Activated naive CD4-positive, alpha-beta T cell treated with anti-CD3 and anti-CD28 coated beads, Interleukin-2, amount 50 U/mL, for 72 hours (primary cell): ENCODE data around the gene NOC3L. TPM values are rescaled to one million over a fixed set of nuclear protein-coding genes. Genes with fewer than 3 reads are reported as not detected.
"Not testable (repeated sequence)": the region's sequence is repeated elsewhere in the genome, so short reads cannot be mapped to it uniquely, and the experiment has no call there.

Experiments
- ATAC-seq, 2 donors: fragments of 150-1000 bp; cut with Tn5 transposase; 2 replicates each; pipeline ENCODE4 v1.10.0; 2021; ENCODE audit warnings: mild to moderate bottlenecking in 2 of 2, moderate library complexity in 2 of 2
- DNase-seq, 2 donors: peaks; one replicate each; pipeline ENCODE4 v3.0.0; 2021 to 2022; ENCODE audit warnings: low spot score in 2 of 2
- H3K27ac Mint-ChIP-seq, 2 donors: one replicate each; pipeline ENCODE4 v1.8.0; 2022; ENCODE audit warnings: mild to moderate bottlenecking in 2 of 2, mixed read lengths in 2 of 2
- H3K36me3 Mint-ChIP-seq, 2 donors: one replicate each; pipeline ENCODE4 v1.8.0; 2022; ENCODE audit warnings: mixed read lengths in 2 of 2
- H3K9me3 Mint-ChIP-seq, 2 donors: one replicate each; pipeline ENCODE4 v1.8.0; 2022; ENCODE audit warnings: mixed read lengths in 2 of 2
- total RNA-seq, 2 donors: library from RNA; stranded (reverse); gene quantifications; one replicate each; pipeline ENCODE4 v1.2.3, GENCODE V29; 2022

NOC3L gene, protein sequence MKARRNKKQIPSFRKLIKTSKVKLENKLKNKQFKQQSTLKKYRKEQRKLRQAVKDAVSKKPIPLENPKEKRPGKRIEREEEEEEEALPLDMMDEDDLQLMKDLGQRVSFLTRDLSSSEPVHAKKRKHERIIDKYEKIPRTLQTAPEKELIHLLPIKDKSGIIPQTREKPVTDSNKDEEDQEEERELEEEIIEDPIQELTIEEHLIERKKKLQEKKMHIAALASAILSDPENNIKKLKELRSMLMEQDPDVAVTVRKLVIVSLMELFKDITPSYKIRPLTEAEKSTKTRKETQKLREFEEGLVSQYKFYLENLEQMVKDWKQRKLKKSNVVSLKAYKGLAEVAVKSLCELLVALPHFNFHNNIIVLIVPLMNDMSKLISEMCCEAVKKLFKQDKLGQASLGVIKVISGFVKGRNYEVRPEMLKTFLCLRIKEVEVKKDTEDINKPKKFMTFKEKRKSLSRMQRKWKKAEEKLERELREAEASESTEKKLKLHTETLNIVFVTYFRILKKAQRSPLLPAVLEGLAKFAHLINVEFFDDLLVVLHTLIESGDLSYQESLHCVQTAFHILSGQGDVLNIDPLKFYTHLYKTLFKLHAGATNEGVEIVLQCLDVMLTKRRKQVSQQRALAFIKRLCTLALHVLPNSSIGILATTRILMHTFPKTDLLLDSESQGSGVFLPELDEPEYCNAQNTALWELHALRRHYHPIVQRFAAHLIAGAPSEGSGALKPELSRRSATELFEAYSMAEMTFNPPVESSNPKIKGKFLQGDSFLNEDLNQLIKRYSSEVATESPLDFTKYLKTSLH
- 10 to 100 TPM; 27.0 to 44.3 TPM for total RNA-seq

DNA sequence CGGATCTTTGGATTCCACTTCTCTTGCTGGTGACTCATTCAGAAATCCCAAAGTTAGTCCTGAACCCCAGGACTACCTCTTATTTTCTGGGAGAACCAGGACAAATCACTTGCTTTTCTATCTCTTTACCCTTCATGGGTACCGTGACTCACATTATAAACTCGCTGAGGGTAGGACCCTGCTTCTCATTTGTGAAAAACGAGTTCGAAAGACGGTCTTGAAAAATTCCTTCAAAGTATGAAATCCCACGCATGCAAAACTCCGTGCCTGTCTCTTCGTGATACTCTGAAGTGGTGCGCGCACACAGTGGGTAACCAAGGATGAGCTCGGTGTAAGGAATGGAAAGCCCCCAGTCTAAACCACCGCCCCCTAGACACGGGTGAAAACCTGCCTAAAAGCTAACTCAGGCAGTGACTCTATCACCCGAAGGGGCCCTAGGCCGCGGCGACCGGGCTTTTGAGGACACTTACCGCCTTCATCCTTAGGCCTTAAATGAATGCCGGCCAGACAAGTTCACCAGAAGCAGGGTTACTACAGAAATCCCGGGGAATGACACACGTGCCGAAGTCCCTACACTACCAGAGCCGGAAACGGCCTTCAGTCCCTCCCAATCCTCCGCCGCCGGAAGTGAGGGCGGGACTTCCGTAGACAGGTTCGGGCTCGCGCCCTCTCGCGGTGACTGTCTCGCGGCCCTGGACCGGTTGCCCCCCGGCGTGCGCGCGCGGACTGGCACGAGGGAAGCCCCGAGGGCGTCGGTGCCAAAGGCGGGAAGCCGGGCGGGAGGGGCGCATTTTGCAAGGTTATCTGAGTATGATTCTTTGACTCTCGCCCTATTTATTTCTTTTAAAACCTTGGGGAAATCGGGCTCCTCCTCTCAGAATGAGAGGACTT, at the start of gene NOC3L:
TSS of gene NOC3L (minus strand) at position 580 of the 891 bp plus-strand sequence. CDS start at position 479, 101 bp downstream.
- DNase-seq (peak; percentile 93 to 96), ATAC-seq (peak; percentile 99 to 100)
- Mint-ChIP-seq H3K9me3 (no peaks in the 10 kb centered on the region), H3K27ac (peak within 1 kb of the TSS; percentile 99), H3K36me3 (peaks cover 38 to 42% of the 10 kb centered on the region in 2 donors)

DNA sequence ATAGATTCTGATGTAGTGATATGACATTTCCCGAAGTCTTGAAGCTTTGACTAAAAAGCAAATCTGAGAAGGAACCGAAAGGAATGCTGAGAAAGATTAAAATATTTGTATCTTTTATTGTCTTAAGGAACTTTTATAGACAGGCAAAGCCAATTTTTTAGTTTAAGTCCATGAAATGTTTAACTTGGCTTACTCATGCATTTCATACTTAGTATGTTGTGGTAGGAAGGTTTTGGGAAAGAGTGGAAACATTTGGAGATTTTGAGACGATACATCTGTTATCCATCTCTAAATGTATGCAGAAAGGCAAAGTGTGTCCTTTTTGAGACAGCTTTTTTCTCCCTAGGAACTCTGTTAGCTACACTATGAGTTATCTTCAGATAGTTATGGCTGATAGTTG, 49.7 kb upstream of the NOC3L start:
- no peak overlapping the region for H3K27ac Mint-ChIP-seq
- DNase-seq: no peak
- ATAC-seq: no peak
- no peaks in the 10 kb centered on the region for H3K9me3 Mint-ChIP-seq
- no peaks in the 10 kb centered on the region for H3K36me3 Mint-ChIP-seq

DNA sequence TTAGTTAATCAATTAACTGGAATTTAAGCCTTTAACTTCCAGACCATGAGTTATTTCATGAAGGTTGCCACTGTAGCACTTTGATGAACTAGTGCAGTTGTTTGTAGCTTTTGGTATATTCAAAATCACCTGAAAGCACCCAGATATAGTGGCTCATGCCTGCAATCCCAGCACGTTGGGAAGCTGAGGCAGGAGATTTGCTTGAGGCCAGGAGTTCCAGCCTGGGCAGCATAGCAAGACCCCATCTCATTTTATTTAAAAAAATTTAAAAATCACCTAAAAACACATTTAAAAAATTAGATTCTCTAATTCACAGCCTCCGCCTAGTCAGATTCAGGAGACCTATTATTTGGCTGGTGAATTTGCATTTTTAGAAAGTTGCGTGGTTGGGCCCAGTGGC, 48.6 kb upstream of the NOC3L start:
- DNase-seq: no peak
- no peak for ATAC-seq
- Mint-ChIP-seq H3K36me3 (no peaks in the 10 kb centered on the region), H3K9me3 (no peaks in the 10 kb centered on the region), H3K27ac (no peak overlapping the region)

GRCh38 chr10:94409021-94409657, 46.4 kb upstream of the NOC3L start:
- no peak for ATAC-seq
- no peak overlapping the region for H3K27ac Mint-ChIP-seq
- no peak for DNase-seq
- no peaks in the 10 kb centered on the region for H3K36me3 Mint-ChIP-seq
- no peaks in the 10 kb centered on the region for H3K9me3 Mint-ChIP-seq

DNA sequence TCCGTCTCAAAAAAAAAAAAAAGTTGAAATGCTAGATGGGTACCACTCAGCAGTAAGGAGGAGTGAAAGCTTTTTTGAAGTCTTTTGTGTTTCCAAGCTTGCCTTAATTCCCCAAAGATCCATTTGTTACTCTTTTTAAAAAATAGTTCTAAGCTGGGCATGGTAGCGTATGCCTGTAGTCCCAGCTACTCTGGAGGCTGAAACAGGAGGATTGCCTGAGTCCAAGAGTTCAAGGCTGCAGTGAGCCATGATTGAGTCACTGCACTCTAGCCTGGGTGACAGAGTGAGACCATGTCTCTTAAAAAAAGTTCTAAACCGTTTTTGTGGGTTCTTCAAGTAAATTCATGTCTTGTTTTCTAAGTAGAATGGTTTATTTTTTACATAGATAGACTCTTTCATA, 44.9 kb upstream of the NOC3L start:
- ATAC-seq: no peak
- Mint-ChIP-seq H3K9me3 (no peaks in the 10 kb centered on the region), H3K36me3 (no peaks in the 10 kb centered on the region), H3K27ac (no peak overlapping the region)
- no peak for DNase-seq

GRCh38 chr10:94405406-94405805, 42.7 kb upstream of the NOC3L start:
- ATAC-seq: no peak
- Mint-ChIP-seq H3K27ac (no peak overlapping the region), H3K36me3 (peaks cover 0 to 12% of the 10 kb centered on the region in 2 donors), H3K9me3 (no peaks in the 10 kb centered on the region)
- DNase-seq: no peak

DNA sequence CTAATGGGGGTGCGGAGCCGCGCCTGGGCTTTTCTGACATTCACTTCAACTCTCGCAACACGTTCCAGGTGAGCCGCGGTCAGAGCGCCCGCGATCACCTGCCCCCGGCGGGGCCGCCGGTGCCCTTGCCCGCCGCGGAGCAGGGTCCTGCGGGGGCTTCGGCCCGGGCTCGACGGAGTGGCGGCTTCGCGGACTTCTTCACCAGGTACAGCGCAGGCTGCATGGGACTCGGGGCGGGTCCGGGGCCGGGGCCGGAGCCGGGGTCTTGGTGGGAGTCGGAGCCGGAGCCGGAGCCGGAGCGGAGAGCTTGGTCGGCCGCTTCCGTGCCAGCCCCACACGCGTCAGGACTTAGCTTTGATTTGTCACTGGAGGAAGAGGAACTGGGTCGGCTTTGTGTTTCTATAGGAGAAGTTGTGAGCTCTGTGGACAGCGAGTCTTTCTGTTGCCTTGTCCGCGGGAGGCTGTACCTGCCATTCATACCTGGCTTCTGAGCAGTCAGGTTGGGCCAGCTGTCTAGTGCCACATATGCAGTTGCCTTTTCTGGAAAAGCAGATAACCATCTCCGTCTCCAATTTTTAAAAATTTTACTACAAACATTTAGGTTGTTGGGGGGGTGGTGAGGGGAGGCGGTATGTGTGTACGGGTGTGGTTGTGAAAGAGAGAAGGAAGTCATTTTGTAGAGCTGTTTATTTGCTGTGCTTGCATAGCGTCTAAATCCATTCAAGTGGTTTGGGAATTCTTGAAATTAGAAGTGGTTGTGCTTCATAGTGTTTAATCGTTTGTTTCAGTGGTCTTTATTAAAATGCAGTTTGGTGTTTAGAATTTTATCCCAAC, 40.9 kb upstream of the NOC3L start:
- ATAC-seq (peak; percentile 46 to 54), DNase-seq (peak in 1 of 2 donors; percentile 15)
- Mint-ChIP-seq H3K9me3 (no peaks in the 10 kb centered on the region), H3K27ac (no peak overlapping the region), H3K36me3 (peaks cover 0 to 12% of the 10 kb centered on the region in 2 donors)

- Mint-ChIP-seq H3K27ac (no peak overlapping the region), H3K9me3 (no peaks in the 10 kb centered on the region), H3K36me3 (peaks cover 0 to 12% of the 10 kb centered on the region in 2 donors)
- ATAC-seq: peak; percentile 40 to 50
- no peak for DNase-seq
Measured at GRCh38 chr10:94402843-94403379, 40.2 kb upstream of the NOC3L start.

- Mint-ChIP-seq H3K36me3 (peaks cover 0 to 12% of the 10 kb centered on the region in 2 donors), H3K9me3 (no peaks in the 10 kb centered on the region), H3K27ac (no peak within 1 kb of the TSS)
- ATAC-seq: peak; percentile 55 to 81
- DNase-seq: peak in 1 of 2 donors; percentile 36
Measured at GRCh38 chr10:94402204-94402842, 39.6 kb upstream of the NOC3L start, which contains the start of gene TBC1D12. TBC1D12 (plus strand) TSS chr10:94402541; CDS start chr10:94402614, 73 bp downstream.

- DNase-seq (no peak), ATAC-seq (no peak)
- Mint-ChIP-seq H3K36me3 (peaks cover 0 to 12% of the 10 kb centered on the region in 2 donors), H3K9me3 (no peaks in the 10 kb centered on the region), H3K27ac (no peak overlapping the region)
Measured at GRCh38 chr10:94398762-94399161, 36.0 kb upstream of the NOC3L start.

GRCh38 chr10:94397549-94398370, 35.0 kb upstream of the NOC3L start:
- DNase-seq (no peak), ATAC-seq (no peak)
- Mint-ChIP-seq H3K27ac (no peak overlapping the region), H3K9me3 (no peaks in the 10 kb centered on the region), H3K36me3 (peaks cover 0 to 12% of the 10 kb centered on the region in 2 donors)

- not testable (repeated sequence) for DNase-seq, ATAC-seq
Measured at GRCh38 chr10:94392117-94392516, 29.4 kb upstream of the NOC3L start.

DNA sequence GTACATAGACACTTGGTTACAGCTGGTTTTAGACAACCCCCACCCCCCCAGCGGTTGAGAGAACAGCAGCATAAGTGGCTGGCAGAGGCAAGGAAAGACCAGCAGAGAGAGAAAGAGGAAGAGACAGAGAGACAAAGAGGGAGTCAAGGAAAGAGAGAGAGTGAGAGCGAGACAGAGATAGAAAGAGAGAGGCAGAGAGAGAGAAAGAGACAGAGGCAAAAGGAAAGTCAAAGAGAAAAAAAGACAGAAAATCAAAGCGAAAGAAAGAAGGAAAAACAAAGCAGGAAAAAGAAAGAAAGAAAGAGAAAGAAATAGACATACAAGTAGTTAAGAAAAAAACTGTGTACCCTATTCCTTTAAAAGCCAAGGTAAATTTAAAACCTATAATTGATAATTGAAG, 23.0 kb upstream of the NOC3L start:
- not testable (repeated sequence) for H3K36me3 Mint-ChIP-seq, H3K27ac Mint-ChIP-seq, H3K9me3 Mint-ChIP-seq, ATAC-seq, DNase-seq

More at GRCh38 chr10:94392117-94392516, 29.4 kb upstream of the NOC3L start:
- not testable (repeated sequence) for H3K27ac Mint-ChIP-seq, H3K36me3 Mint-ChIP-seq, H3K9me3 Mint-ChIP-seq

DNA sequence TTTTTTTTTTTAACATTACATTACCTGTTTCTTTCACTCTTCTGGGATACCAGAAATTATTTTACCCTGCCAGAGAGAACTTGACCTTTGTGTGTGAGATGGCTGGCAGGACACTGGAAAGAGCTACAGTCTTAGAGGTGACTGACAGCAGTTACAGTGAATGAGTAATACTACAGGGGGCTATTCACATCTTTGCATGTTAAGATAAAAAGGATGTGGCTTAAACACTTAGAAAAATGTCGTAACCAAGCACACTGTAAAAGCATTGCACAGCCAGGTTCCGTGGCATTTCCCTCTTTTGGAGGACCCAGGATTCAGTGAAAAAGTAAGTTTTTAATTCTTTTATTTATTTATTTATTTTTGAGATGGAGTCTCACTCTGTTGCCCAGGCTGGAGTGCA, 20.8 kb upstream of the NOC3L start:
- Mint-ChIP-seq H3K27ac (no peak overlapping the region), H3K9me3 (no peaks in the 10 kb centered on the region), H3K36me3 (no peaks in the 10 kb centered on the region)
- ATAC-seq (no peak), DNase-seq (no peak)
